Hematopoietic multipotent progenitor cell (in vitro differentiated cells): Measurements from ENCODE around the gene CHST12. TPM values are rescaled to one million over a fixed set of nuclear protein-coding genes. Genes with fewer than 3 reads are reported as not detected.

Experiments
- DNase-seq, 3 donors: peaks; one replicate each; pipeline ENCODE4 v3.0.0-alpha.2; 2011 to 2015; ENCODE audit warnings: low read depth in 2 of 3, low spot score in 2 of 3
- total RNA-seq: library from RNA; depleted of rRNA; stranded (reverse); fragments of >200 nt; gene quantifications from one replicate; pipeline ENCODE4 v1.2.3, GENCODE V29; 2012

Gene CHST12
- total RNA-seq, 1 donor: 29.6 TPM

DNA sequence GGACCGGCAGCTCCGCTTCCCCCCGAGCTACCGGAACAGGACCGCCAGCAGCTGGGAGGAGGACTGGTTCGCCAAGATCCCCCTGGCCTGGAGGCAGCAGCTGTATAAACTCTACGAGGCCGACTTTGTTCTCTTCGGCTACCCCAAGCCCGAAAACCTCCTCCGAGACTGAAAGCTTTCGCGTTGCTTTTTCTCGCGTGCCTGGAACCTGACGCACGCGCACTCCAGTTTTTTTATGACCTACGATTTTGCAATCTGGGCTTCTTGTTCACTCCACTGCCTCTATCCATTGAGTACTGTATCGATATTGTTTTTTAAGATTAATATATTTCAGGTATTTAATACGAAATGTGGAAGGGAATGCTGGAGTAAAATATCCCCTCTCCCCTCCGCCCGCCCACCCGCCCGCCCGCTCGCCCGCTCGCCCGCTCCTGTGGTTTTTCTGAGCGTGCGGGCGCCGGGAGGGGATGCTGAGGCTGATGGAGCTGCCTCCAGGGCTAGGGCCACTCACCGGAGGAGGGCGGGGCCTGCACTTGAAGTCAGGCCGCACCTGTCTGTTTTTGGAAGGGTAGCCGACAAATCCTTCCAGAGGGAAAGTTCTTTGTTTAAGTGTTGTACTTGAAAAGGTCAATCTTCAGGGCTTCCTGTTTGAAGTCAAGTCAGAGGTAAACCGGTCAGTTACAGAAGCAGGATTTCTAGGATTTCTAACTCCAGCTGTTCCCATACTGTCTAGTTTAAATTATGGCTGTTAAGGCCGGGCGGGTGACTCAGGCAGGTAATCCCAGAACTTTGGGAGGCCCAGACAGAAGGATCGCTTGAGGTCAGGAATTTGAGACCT lies 30.5 kb downstream of the CHST12 start:
- no peak for DNase-seq

DNA sequence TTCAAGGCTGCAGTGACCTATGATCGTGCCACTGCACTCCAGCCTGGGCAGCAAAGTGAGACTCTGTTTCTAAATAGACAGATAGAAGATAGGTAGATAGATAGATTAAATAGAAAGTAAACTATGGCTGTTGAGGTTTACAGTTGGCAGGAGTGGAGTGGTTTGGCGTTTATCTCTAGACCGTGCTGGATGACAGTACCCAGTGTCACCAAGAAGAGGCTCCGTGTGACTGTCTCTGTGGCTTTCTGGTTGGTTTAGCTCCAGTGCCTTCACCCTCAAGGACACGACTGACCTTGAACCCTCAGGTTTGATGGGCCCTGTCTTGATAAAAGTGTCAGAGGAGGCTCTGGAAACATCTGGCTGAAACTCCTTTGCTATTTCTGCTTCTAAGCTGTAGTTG lies 31.7 kb downstream of the CHST12 start:
- DNase-seq: no peak

DNA sequence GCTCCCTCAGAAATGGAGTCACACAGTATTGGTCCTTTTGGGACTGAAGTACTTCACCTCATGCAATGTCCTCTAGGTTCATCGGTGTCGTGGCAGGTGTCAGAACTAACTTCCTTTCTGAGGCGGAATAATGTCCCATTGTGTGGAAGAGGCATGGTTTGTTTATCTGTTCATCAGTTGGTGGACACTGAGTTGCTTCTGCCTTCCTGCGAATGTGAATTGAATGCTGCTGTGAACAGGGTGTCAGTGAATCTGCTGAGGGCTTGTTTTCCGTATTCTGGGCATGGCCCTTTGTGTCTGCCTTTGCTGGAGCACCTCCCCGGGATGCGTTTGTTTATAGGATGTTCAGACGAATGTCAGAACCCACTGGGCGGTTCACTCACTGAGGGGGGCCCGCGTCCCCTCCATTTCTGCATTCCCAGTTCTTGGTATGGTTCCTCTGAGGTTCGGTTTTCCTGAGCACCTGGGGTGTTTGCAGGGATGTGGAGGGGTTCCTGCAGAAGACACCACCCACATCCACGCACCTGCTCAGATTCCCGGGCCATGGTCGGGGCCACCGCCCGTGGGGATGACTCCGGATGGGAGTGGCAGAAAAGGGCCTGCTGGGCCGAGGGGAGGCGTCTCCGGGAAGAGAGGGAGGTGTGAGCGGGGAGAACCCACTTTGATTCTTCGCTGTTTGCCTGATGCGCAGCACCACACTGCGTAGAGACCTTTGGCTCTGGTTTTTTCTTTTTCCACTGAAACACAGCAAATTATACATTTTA lies 33.1 kb downstream of the CHST12 start:
- no peak for DNase-seq

DNA sequence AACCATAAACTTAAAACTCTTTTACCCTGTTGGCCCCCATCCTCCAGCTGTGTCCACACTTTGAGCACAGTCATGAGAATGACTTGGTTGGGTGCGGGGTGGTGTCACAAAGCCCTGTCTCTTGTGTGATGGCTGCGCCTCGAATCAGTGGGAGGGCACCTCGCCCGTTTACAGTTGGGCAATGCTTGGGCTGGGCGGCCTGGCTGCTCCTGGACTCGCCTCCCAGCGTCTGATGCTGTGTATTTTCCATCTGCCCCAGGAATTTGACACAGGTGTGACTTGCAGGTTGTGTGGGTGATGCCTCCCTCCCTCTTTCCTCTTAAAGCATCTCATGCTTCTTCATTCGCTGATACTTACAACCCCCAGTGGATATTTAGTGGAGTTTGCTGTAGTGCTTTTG lies 33.7 kb downstream of the CHST12 start:
- DNase-seq: no peak

DNA sequence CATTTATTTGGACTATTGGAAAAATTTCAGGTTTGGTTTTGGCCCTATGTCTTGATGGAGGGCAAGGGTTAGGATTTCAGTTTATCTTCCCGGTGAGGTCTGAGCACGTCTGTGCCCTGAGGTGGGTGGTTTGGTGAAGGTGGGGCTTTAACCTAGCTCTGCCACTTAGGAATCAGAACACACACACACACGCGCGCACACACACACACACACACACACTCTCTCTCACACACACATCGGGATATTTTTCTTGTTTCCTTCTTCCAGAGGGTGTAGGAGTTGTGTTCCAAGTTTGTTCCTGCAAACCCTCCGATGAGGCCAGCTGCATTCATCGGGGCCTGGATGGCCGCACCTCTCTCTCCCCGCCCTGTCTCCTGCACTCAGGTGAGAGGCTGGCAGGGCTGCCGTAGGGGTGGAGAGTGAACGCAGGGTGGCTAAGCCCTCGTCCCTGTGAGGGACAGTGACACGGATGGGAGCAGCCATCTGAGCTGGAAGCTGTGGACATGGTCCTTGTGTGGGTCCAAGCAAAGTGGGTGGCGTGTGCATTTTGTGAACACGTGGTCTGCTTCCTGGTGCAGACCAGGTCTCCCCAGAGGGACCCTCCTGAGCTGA lies 34.2 kb downstream of the CHST12 start:
- no peak for DNase-seq

DNA sequence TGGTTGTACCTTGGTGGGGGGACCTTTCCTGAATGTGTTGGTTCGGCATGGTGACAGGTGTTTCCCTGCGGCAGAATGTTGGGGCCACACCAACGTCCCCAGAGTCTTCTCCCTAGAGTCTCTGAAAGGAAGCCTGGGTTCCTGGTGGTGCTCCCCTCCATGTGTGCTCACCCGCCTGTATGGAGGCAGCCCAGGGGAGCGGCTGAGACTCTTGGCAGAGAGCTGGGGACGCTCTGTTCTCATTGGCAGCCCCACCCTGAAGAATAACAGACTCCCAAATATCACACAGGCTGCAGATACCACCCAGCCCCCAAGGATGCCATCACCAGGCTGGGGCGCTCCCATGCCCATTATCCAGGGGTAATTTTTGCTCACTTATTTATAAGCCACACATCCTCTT lies 34.8 kb downstream of the CHST12 start:
- DNase-seq: no peak

DNA sequence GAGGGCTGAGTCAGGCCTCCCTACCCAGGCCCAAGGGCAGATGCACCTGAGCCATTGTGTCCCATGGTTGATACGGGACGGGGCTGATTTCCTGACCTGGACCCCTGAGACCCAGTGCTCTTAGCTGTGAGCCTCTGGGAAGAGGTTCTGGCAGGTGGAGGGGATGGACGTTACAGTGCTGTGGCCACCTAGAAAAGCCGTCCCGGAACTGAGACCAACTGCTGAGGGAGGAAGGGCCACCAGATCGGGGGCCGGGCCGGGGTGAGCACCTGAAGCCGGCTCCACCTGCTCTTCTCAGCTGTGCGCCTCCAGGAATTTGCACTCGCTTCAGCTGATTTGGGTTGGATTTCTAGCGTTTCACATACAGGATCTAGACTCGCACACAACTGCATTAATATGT lies 35.4 kb downstream of the CHST12 start:
- DNase-seq: no peak

DNA sequence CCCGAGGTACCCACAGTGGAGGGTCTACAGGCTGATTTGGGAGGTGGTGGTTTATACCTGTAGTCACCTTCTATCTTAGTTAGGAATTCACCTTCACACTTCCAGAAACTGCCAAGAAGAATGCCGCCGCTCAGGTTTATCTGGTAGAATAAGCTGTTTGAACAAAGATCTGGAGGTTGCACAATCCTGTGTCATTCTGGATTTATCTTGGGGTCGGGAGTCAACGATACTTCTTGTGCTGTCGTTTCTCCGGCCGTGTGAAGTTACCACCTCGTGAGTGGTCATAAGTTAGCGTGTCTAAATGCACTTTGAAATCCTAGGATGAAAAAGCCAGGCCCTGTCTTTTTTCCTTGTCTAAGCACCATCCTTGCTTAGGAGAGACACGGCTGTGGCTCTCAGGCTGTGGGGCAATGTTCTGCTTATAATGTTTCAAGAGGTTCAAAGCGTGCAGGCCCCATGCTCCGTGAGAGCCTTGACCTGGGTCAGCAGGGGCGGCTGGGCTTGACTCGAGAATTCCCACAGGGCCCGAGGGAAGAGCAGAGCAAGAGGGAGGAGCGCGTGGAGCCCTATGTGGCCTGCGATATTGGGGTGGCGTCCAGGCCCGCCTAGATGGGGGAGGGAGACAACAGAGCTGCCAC lies 37.3 kb downstream of the CHST12 start:
- DNase-seq: no peak

DNA sequence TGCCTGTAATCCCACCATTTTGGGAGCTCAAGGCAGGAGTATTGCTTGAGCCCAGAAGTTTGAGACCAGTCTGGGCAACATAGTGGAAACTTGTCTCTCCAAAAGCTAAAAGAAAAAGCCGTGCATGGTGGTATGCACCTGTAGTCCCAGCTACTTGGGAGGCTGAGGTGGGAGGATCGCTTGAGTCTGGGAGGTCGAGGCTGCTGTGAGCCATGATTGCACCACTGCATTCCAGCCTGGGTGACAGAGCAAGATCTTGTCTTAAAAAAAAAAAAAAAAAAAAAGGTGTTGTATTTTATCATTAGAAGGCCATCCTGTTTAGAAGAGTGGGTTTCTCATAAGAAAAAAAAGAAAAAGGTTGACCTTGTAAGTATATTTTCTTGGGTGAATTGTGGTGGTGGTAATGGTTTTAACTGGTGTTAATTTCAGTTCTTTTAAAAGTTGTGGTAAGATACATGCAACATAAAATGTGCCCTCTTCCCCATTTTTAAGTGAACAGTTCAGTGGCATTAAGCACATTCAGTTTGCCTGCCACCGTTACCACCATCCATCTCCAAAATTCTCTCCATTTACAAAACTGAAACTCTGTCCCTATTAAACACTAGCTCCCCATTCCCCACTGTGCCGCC lies 38.1 kb downstream of the CHST12 start:
- DNase-seq: no peak

DNA sequence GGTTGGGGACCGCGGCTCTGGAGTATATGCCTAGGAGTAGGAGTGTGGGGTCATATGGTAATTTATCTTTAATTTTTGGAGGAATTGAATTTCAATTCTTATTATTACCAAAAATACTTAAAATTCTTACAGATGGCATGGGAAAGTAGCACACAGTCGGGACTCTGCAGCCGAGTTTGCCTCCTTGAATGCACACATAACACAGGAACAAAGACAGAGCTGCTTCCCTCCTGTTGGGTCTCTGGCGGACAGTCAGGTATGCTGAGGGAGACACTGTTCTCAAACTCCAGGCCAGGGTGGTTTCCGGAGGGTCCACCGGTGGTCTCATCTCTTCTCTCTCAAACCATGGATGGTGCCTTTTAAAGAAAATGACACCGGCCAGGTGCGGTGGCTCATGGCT lies 40.1 kb downstream of the CHST12 start:
- DNase-seq: no peak

DNA sequence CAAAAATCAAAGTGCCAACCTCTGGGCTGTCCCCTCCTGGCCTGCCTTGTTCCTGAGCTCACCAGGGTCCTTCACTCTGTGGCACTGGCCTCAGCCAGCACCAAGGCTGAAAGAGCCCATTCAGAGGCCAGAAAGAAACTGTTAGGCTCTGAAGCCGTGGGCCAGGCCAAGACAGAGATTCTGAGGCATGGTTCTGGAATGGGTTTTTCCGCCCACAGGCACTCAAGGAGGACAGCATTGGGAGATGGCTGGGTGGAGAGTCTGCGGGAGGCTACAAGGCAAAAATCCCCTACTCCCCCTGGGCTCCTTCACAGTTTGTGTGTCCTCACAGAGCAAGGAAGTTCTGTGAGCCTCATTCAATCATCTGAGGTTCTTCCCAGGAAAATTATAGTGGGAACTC lies 41.1 kb downstream of the CHST12 start:
- no peak for DNase-seq

DNA sequence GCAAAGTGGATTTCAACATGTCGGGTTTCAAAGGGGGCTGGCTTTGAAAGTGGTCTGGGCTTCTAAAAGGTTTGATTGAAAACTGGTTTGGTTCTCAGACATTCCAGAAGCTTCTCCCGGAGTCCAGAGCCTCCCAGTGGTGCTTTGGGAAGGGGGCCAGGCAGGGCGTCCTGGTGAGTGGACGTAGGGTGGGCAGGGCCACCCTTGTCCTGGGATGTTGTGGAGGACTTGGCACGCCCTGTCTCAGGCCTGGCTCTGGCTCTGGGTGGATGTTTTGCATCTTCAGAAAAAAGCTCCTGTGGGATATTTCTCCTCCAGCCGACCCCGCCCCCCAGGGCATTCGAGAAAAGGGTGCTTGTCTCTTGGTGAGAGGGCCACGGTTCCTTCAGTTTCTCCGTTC lies 41.6 kb downstream of the CHST12 start:
- DNase-seq: no peak

DNA sequence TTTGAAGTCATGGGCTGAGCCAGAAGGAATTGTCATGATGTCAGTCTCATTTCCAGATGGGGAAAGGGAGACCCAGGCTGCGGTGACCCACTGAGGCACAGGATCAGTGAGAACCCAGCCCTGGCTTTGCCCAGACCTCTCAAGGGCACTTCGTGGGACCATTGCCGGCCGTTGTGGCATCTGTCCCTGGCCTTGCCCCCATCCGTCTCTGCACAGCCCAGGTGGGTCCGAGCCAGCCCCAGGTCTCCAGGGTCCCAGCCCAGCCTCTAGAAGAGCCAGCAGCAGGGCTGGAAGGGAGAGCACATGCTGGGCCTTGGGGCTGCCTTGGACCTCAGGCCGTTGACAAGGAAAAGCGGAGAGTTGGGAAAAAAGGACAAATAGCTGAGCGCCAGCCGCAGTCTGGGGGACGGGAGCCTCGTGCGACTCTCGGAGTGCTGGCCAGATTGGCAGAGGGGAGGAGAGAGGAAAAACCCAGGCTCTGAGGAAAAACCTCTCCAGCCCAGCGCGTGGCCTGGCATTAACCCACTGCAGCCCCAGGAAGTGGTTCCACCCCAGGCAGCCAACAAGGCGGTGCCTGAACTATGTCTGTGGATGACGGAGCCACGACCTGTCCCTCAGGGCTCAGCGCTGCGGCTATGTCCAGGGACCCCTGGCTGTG lies 42.6 kb downstream of the CHST12 start:
- no peak for DNase-seq

DNA sequence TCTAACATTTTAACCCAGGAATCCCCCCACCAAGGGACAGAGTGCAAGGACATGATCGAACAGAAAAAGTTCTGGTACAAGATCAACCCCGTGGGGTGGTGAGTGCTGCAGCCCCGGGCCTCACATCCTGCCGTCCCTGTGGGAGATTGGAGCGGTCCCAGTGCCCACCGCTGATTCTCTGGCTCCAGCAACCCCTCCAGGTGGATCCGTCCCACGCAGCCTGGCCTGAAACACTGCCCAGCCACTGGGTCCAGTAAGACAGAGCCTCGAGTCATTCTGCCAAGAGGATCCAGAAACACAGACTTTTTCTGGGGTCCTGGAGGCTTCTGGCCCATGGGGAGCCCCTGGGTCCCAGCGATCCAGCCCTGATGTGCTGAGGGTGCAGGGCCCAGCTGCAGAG lies 43.3 kb downstream of the CHST12 start:
- DNase-seq: no peak

DNA sequence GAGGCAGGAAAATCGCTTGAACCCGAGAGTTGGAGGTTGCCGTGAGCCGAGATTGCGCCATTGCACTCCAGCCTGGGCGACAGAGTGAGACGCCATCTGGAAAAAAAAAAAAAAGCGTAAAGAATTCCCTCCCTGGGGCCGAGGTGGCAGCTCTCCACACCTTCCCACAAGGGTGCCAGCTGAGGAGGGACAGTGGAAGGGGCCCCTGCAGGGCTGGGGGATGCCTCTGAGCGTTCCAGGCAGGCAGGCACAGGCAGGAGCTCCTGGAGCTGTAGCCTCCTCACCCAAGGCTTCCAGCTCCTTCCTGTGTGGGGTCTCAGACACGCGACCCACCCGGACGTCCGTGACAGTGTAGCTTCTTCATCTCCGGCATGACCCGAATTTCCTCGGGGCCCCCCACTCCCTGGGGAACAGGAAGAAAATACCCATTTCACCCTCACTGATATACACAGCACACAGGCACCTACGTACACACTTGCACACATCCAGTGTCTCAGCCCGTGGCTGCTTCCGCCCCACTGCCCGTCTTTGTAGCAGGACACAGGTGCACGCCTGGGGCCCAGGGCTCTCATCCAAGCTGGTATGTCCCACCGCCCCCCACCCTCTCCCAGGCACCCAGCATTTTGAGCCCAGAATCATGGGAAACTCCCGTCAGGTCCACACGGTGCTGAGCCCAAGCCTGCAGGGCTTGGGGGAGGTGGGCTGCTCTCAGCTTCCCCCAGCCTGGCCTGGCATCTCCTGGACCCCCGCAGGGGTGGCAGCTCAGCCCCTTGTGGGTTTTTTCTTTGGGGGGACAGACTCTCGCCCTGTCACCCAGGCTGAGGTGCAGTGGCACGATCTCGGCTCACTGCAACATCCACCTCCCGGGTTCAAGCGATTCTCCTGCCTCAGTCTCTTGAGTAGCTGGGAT lies 47.0 kb downstream of the CHST12 start:
- DNase-seq: no peak

DNA sequence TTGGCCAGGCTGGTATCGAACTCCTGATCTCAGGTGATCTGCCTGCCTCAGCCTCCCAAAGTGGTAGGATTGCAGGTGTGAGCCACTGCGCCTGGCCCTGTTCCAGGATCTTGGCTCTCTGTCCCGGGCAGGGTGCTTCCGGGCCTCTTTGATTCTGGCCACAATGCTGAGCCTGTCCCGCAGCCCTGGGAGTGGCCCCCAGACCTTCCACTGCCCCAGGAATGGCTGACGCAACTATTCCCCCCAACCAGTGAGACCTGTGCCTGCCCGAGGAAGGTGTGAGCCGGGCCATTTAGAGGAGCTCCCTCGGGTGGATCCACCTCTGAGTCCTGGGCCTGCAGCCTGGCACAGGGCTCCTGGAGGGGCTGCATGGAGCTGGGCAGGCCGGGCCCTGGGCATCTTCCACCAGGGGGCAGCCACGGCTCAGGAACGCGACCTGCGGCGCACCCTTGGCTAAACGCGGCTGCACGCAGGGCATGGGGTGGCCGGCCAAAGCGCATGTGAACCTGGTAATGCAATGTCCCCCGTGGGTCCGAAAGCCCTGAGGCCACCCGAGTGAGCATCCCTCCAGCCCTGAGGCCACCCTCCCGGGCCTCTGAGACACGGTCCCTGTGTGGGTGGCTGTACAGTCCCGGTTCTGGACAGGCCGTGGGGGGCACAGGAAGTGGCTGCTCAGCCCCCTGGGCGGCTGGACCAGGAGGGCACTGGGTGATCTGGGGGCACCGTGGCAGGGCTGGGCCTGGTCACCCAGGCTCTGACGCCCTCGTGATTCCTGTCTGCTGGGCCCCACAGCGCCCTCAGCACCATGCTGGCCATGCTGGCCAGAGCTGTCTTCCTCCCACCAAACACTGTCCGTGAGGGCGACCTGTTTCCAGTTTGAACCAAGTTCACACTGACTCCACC lies 48.0 kb downstream of the CHST12 start:
- peak; percentile 59 to 76 (median 75) for DNase-seq

DNA sequence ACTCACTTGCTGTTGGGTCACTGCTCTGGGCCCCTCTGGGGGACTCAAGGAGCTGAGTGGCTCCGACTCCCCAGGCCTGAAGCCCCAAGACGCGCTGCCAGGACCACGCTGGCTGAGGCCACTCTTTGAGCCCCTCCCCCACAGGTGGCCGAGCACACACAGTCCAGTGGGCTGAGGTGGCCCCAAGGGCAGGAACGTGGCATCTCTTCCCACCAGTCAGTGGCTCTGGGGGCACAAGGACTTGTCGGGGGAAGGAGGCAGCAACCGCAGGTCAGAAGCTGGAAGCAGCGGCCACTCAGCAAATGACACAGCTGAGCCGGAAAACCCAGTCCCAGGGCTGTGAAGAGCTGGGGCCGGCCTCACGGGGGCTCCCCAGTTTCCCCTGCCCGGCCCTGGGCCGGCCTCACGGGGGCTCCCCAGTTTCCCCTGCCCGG lies 48.7 kb downstream of the CHST12 start:
- DNase-seq: peak in 2 of 3 donors; percentile 61 to 64

DNA sequence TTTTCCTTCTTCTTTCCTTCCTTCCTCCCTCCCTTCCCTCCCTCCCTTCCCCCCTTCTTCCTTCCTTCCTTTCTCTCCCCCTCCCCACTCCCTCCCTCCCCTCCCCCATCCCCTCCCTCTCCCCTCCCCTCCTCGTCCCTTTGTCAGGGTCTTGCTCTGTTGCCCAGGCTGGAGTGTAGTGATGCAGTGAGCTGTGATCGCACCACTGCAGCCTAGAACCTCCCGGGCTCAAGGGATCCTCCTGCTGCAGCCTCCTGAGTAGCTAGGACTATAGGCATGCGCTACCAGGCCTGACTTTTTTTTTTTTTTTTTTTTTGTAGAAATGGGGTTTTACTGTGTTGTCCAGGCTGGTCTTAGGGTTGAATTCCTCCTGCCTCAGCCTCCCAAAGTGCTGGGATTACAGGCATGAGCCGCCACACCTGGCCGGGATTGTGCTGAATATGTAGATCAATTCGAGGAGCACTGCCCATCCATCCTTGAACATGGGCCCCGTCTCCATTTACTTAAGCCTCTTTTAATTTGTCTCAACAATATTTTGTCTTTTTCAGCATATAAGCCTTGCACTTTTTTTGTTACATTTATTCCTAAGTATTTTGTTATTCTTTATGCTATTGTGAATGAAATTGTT lies 49.3 kb downstream of the CHST12 start:
- no peak for DNase-seq
